Chondrocyte (in vitro differentiated cells): Measurements from ENCODE around the gene KIAA0232. TPM values are rescaled to one million over a fixed set of nuclear protein-coding genes. Genes with fewer than 3 reads are reported as not detected.

Source experiments
- DNase-seq: peaks from one replicate; pipeline ENCODE4 v3.0.0; 2021; ENCODE audit warnings: mixed read lengths, low spot score
- H3K27ac Mint-ChIP-seq: one replicate; pipeline ENCODE4 v1.8.0; 2021; ENCODE audit warnings: mild to moderate bottlenecking, moderate library complexity, mixed read lengths; ENCODE audit not compliant: unreplicated experiment
- H3K27me3 Mint-ChIP-seq: 2 replicates; pipeline ENCODE4 v1.8.0; 2021; ENCODE audit warnings: low read depth, mixed read lengths
- H3K36me3 Mint-ChIP-seq: 2 replicates; pipeline ENCODE4 v1.8.0; 2021; ENCODE audit warnings: low read depth, mixed read lengths
- H3K4me1 Mint-ChIP-seq: 2 replicates; pipeline ENCODE4 v1.8.0; 2021; ENCODE audit warnings: low read depth, mild to moderate bottlenecking, mixed read lengths
- H3K4me3 Mint-ChIP-seq: one replicate; pipeline ENCODE4 v1.8.0; 2021; ENCODE audit warnings: mild to moderate bottlenecking, moderate library complexity, mixed read lengths; ENCODE audit not compliant: unreplicated experiment
- H3K9me3 Mint-ChIP-seq: 2 replicates; pipeline ENCODE4 v1.8.0; 2021; ENCODE audit warnings: low read depth, mixed read lengths
- total RNA-seq: library from RNA; stranded (reverse); gene quantifications from 3 replicates; pipeline ENCODE4 v1.2.1, GENCODE V29; 2021
- TF ChIP-seq, protein P1 (sequence below): fragments of 200-600 bp; sonication (generic); IDR thresholded peaks from 2 replicates; pipeline ENCODE4 v1.5.0; 2021; ENCODE audit warnings: antibody characterized with exemption, mild to moderate bottlenecking, moderate library complexity

Gene KIAA0232
- total RNA-seq, 1 donor from 2014 or later = 24.7 TPM

DNA sequence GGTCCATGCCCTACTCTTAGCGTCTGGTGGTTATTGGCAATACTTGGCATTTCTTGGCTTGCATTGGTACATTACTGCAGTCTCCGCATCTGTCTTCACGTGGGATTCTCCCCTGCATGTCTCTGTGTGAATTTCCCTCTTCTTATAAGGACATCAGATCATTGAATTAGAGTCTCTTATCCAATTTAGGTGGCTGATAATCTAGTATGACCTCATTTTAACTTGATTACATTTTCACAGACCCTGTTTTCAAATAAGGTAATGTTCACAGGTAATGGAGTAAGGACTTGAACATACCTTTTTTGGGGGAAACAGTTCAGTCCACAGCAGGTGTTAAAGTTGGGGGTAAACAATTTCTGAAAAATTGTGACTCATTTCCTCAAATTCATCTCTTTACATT is 16.6 kb downstream of the KIAA0232 start:
- Mint-ChIP-seq H3K9me3 (no peaks in the 10 kb centered on the region), H3K36me3 (no peaks in the 10 kb centered on the region), H3K27ac (peak overlapping the region; percentile 20)

DNA sequence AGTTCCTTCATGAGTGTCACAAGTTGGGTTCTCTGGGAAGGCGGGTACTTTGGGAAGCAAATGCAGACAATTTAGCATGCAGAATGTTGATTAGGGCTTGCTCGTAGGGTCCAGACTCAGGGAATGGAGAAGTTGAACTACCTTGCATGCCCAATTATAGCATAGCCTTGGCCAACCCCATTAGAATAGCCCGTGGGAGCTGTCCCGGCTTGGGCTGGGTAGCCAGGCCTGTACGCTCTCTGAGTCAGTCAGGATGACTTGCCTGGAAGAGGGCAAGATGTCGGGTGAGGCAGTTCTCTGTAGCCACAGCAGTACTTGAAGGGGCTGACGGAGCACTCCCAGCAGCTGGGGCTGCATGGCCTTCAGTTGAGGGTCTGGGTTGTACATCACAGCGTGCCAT is 19.5 kb downstream of the KIAA0232 start:
- no peak for DNase-seq
- H3K27ac Mint-ChIP-seq = no peak overlapping the region
- no peaks in the 10 kb centered on the region for H3K36me3 Mint-ChIP-seq
- no peaks in the 10 kb centered on the region for H3K27me3 Mint-ChIP-seq
- TF ChIP-seq, protein P1, sequence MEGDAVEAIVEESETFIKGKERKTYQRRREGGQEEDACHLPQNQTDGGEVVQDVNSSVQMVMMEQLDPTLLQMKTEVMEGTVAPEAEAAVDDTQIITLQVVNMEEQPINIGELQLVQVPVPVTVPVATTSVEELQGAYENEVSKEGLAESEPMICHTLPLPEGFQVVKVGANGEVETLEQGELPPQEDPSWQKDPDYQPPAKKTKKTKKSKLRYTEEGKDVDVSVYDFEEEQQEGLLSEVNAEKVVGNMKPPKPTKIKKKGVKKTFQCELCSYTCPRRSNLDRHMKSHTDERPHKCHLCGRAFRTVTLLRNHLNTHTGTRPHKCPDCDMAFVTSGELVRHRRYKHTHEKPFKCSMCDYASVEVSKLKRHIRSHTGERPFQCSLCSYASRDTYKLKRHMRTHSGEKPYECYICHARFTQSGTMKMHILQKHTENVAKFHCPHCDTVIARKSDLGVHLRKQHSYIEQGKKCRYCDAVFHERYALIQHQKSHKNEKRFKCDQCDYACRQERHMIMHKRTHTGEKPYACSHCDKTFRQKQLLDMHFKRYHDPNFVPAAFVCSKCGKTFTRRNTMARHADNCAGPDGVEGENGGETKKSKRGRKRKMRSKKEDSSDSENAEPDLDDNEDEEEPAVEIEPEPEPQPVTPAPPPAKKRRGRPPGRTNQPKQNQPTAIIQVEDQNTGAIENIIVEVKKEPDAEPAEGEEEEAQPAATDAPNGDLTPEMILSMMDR = no peak
- no peaks in the 10 kb centered on the region for H3K9me3 Mint-ChIP-seq
- no peak overlapping the region for H3K4me3 Mint-ChIP-seq
- H3K4me1 Mint-ChIP-seq = peaks cover 46% of the 10 kb centered on the region

More for the DNA sequence above, 16.6 kb downstream of the KIAA0232 start:
- Mint-ChIP-seq H3K4me3 (no peak overlapping the region), H3K27me3 (no peaks in the 10 kb centered on the region), H3K4me1 (peaks cover 41% of the 10 kb centered on the region)
- no peak for DNase-seq
- TF ChIP-seq, protein P1 = no peak

DNA sequence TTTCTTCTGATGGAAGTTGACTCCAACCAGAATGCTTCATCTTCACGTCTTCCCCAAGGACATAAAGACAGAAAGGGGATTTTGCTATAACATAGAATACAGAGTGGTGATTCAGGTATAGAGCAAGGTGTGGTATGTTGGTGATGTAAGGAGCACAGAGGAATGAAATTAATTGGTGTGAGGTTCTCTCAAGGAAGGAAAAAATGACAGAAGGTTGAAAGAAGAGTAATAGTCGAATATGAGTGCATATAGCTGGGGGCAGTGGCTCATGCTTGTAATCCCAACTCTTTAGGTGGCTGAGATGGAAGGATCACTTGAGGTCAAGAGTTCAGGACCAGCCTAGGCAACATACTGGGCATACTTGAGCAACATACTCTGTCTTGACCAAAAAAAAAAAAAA is 20.1 kb downstream of the KIAA0232 start:
- DNase-seq = no peak
- Mint-ChIP-seq H3K4me1 (peaks cover 50% of the 10 kb centered on the region), H3K27me3 (no peaks in the 10 kb centered on the region), H3K27ac (no peak overlapping the region), H3K36me3 (no peaks in the 10 kb centered on the region), H3K9me3 (no peaks in the 10 kb centered on the region), H3K4me3 (no peak overlapping the region)
- TF ChIP-seq, protein P1 = no peak

DNA sequence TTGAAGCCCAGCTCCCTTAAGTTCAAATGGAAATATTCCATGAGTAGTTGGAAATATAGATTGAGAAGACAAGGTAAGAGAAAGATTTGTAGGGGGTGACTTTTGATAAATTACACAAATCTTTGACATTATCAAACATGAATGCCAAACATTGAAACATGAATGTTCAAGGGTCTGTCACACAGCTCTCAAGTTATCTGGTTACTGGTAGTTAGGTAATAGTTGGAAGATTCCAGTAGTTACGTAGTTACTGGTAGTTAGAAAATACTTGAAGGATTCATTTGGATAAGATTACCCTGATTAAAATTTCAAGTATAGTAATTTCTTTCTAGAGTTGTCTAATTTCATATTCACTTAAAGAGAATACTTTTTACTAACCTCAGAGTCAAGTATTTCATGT is 20.7 kb downstream of the KIAA0232 start:
- TF ChIP-seq, protein P1 = no peak
- Mint-ChIP-seq H3K4me1 (peaks cover 49% of the 10 kb centered on the region), H3K27ac (no peak overlapping the region), H3K9me3 (no peaks in the 10 kb centered on the region), H3K4me3 (no peak overlapping the region), H3K27me3 (no peaks in the 10 kb centered on the region), H3K36me3 (no peaks in the 10 kb centered on the region)
- DNase-seq = no peak

DNA sequence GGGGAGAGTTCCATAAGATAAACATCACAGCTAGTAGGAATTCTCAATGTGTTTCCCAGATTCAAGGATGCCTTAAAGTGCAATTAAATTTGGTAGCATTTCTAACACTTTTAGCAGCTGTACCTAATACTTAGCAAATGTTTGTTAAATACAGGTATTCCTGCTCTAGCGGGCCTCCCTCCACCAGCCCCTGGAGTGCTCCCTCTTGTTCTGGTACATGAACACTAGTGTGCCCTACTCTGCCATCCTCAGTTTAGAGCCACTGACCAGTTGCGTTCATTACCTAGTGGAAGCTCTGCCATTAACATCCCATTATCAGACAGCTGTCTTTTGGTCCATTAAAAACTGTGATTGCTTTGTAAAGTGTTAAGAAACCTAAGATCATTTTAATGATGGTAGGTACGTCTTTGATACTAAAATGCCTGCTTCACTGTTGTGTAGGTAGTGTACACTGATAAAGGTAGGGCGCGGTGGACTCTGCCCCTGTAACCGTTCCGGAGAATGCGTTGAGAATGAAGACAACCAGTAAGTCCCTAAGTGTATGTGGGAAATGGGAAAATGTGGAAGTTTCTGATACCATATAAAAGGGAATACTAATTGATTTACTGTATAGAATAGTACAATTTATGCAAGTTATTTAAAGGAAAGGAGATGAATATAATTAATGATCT is 21.7 kb downstream of the KIAA0232 start:
- Mint-ChIP-seq H3K27me3 (no peaks in the 10 kb centered on the region), H3K36me3 (no peaks in the 10 kb centered on the region), H3K27ac (no peak overlapping the region), H3K4me3 (no peak overlapping the region), H3K4me1 (peaks cover 51% of the 10 kb centered on the region), H3K9me3 (no peaks in the 10 kb centered on the region)
- DNase-seq = no peak
- TF ChIP-seq, protein P1 = no peak
